Astrocyte of the spinal cord (primary cell): Measurements from ENCODE around the gene KCTD18.

Experiments
- DNase-seq: peaks from one replicate; pipeline ENCODE4 v3.0.0; 2011; ENCODE audit warnings: low read depth, low spot score
- H3K4me3 ChIP-seq: 2 replicates; pipeline ENCODE4 v1.5.1; 2011; ENCODE audit warnings: low read depth, mild to moderate bottlenecking, low read length, moderate library complexity
- CTCF ChIP-seq: IDR thresholded peaks from 2 replicates; pipeline ENCODE4 v1.5.1; 2012; ENCODE audit warnings: low read depth, mild to moderate bottlenecking, low read length, inconsistent platforms
- in situ Hi-C: cut with HindIII; loops from 2 replicates; pipeline ENCODE4 v1.10.0; 2017; ENCODE audit warnings: low sequenced_read_pairs

The KCTD18 gene

GRCh38 chr2:200471928-200472645 lies 37.8 kb downstream of the KCTD18 start:
- no peak for TF ChIP-seq CTCF
- DNase-seq: no peak
- H3K4me3 ChIP-seq: no peak overlapping the region
- in situ Hi-C loops: no loop called here

- no peak overlapping the region for H3K4me3 ChIP-seq
- TF ChIP-seq CTCF: peak; percentile 50
- no peak for DNase-seq
- in situ Hi-C loops: no loop called here
Measured at GRCh38 chr2:200471324-200471848, 38.5 kb downstream of the KCTD18 start.

- H3K4me3 ChIP-seq: no peak overlapping the region
- in situ Hi-C loops: no loop called here
- no peak for TF ChIP-seq CTCF
- DNase-seq: no peak
Measured at GRCh38 chr2:200470230-200470629, 39.6 kb downstream of the KCTD18 start.

GRCh38 chr2:200469708-200470211 lies 40.1 kb downstream of the KCTD18 start:
- in situ Hi-C loops: no loop called here
- TF ChIP-seq CTCF: no peak
- no peak overlapping the region for H3K4me3 ChIP-seq
- no peak for DNase-seq

- in situ Hi-C loops: no loop called here
- no peak overlapping the region for H3K4me3 ChIP-seq
- TF ChIP-seq CTCF: no peak
- DNase-seq: no peak
Measured at GRCh38 chr2:200467806-200468681, 41.8 kb downstream of the KCTD18 start.
